GM23338 (cell line): Measurements from ENCODE around the gene KLK4. TPM values are rescaled to one million over a fixed set of nuclear protein-coding genes. Genes with fewer than 3 reads are reported as not detected.

Experiments used
- ATAC-seq: fragments of 200-7000 bp; cut with Tn5 transposase; 3 replicates; pipeline ENCODE4 v1.9.1; 2020
- DNase-seq: peaks from one replicate; pipeline ENCODE4 v3.0.0-alpha.2; 2015; ENCODE audit warnings: low spot score
- H2AFZ ChIP-seq: fragments of 200-600 bp; sonication (generic); 2 replicates; pipeline ENCODE4 v1.8.0; 2016; ENCODE audit warnings: antibody characterized with exemption, mild to moderate bottlenecking, moderate library complexity
- H3F3A ChIP-seq: fragments of 200-600 bp; sonication (generic); replicated peaks from 2 replicates; pipeline ENCODE4 v1.8.0; 2017; ENCODE audit warnings: antibody characterized with exemption, mixed run types, low read depth
- H3K27ac ChIP-seq: fragments of 200-600 bp; sonication (generic); 2 replicates; pipeline ENCODE4 v1.6.1; 2016; ENCODE audit warnings: low read depth
- H3K27me3 ChIP-seq: fragments of 200-600 bp; sonication (generic); 2 replicates; pipeline ENCODE4 v1.8.0; 2016; ENCODE audit warnings: mild to moderate bottlenecking, mixed run types, moderate library complexity; ENCODE audit not compliant: insufficient read depth
- H3K36me3 ChIP-seq: fragments of 200-600 bp; sonication (generic); 2 replicates; pipeline ENCODE4 v1.8.0; 2016; ENCODE audit warnings: mild to moderate bottlenecking; ENCODE audit not compliant: insufficient read depth
- H3K4me1 ChIP-seq: fragments of 200-600 bp; sonication (generic); 2 replicates; pipeline ENCODE4 v1.8.0; 2016; ENCODE audit warnings: mild to moderate bottlenecking, moderate library complexity; ENCODE audit not compliant: insufficient read depth
- H3K4me2 ChIP-seq: fragments of 200-600 bp; sonication (generic); 2 replicates; pipeline ENCODE4 v1.7.1; 2017; ENCODE audit warnings: mixed run types
- H3K4me3 ChIP-seq: fragments of 200-600 bp; sonication (generic); 2 replicates; pipeline ENCODE4 v1.6.1; 2016; ENCODE audit warnings: mixed run types
- H3K79me2 ChIP-seq: fragments of 200-600 bp; sonication (generic); replicated peaks from 2 replicates; pipeline ENCODE4 v1.8.0; 2017; ENCODE audit warnings: mild to moderate bottlenecking; ENCODE audit not compliant: insufficient read depth
- H3K9me2 ChIP-seq: fragments of 200-600 bp; sonication (generic); 2 replicates; pipeline ENCODE4 v1.8.0; 2017; ENCODE audit not compliant: insufficient read depth
- H4K20me1 ChIP-seq: fragments of 200-600 bp; sonication (generic); replicated peaks from 2 replicates; pipeline ENCODE4 v1.8.0; 2017; ENCODE audit warnings: mild to moderate bottlenecking; ENCODE audit not compliant: insufficient read depth
- H3K27ac Mint-ChIP-seq: 2 replicates; pipeline ENCODE4 v1.8.0; 2020; ENCODE audit warnings: inconsistent platforms, mild to moderate bottlenecking, moderate library complexity, mixed read lengths
- H3K27me3 Mint-ChIP-seq: 3 replicates; pipeline ENCODE4 v1.8.0; 2022; ENCODE audit warnings: low read depth, mild to moderate bottlenecking, moderate library complexity, mixed read lengths, inconsistent platforms; ENCODE audit not compliant: insufficient read depth, poor library complexity
- H3K36me3 Mint-ChIP-seq: 3 replicates; pipeline ENCODE4 v1.8.0; 2021; ENCODE audit warnings: low read depth, mild to moderate bottlenecking, inconsistent platforms, moderate library complexity, mixed read lengths
- H3K4me1 Mint-ChIP-seq: 3 replicates; pipeline ENCODE4 v1.8.0; 2020; ENCODE audit warnings: mild to moderate bottlenecking, inconsistent platforms, mixed read lengths
- H3K4me3 Mint-ChIP-seq: 3 replicates; pipeline ENCODE4 v1.8.0; 2021; ENCODE audit warnings: moderate library complexity, mild to moderate bottlenecking, inconsistent platforms, mixed read lengths
- H3K9me3 Mint-ChIP-seq: 3 replicates; pipeline ENCODE4 v1.8.0; 2020; ENCODE audit warnings: moderate library complexity, mild to moderate bottlenecking, inconsistent platforms, mixed read lengths
- CTCF ChIP-seq, 2 experiments: fragments of 200-600 bp in 1 of 2; sonication (generic) in 1 of 2; conservative IDR thresholded peaks; 2 replicates each; pipeline versions ENCODE4 v1.5.1 to v1.6.1; 2016 to 2017; ENCODE audit warnings: antibody characterized with exemption in 2 of 2, low read depth in 2 of 2, mild to moderate bottlenecking in 2 of 2, moderate library complexity in 1 of 2
- EZH2phosphoT487 ChIP-seq: fragments of 200-600 bp; sonication (generic); IDR thresholded peaks from one replicate; pipeline ENCODE4 v1.8.1; 2018; ENCODE audit warnings: antibody characterized with exemption; ENCODE audit not compliant: unreplicated experiment
- POLR2AphosphoS5 ChIP-seq: IDR thresholded peaks from 2 replicates; pipeline ENCODE4 v1.6.1; 2016; ENCODE audit warnings: antibody characterized with exemption, low read depth
- REST ChIP-seq: IDR thresholded peaks from one replicate; pipeline ENCODE4 v1.6.1; 2018; ENCODE audit warnings: antibody characterized with exemption; ENCODE audit not compliant: unreplicated experiment
- STAT1 ChIP-seq: IDR thresholded peaks from one replicate; pipeline ENCODE4 v1.6.1; 2016; ENCODE audit warnings: antibody characterized with exemption; ENCODE audit not compliant: unreplicated experiment
- ZNF462 ChIP-seq: fragments of 250-450 bp; sonication (Bioruptor Pico); IDR thresholded peaks from 2 replicates; pipeline ENCODE4 v1.5.0; 2020; ENCODE audit warnings: mild to moderate bottlenecking, moderate library complexity
- polyA plus RNA-seq: library from polyadenylated mRNA; unstranded; fragments of >200 nt; fragmentation: Nextera tagmentation; extraction: Ambion mirVana; gene quantifications from 2 replicates; pipeline ENCODE4 v1.2.1, GENCODE V29; 2016
- total RNA-seq: library from RNA; depleted of rRNA; stranded (reverse); fragments of >200 nt; shearing (Covaris generic); gene quantifications from 2 replicates; pipeline ENCODE4 v1.2.3, GENCODE V29; 2014
- TF ChIP-seq, protein P1 (sequence below): IDR thresholded peaks from 2 replicates; pipeline ENCODE4 v1.6.1; 2016; ENCODE audit warnings: antibody characterized with exemption

KLK4 gene
- total and polyA plus RNA-seq, 2 experiments from 2014 or later: 0.76 to 1.8 TPM

GRCh38 chr19:50939596-50939995, 28.4 kb upstream of the KLK4 start:
- H3K4me2 ChIP-seq: no peak overlapping the region
- no peaks in the 10 kb centered on the region for H3K79me2 ChIP-seq
- H2AFZ ChIP-seq: no peak overlapping the region
- H3K4me3 ChIP-seq: no peak overlapping the region
- no peaks in the 10 kb centered on the region for H3F3A ChIP-seq
- TF ChIP-seq STAT1 (no peak), EZH2phosphoT487 (no peak), POLR2AphosphoS5 (no peak), REST (no peak), CTCF (conservative IDR thresholded peaks at IDR 0.05; ENCODE audit: low read depth in 2 of 2) (no peak), ZNF462 (no peak)
- TF ChIP-seq, protein P1, sequence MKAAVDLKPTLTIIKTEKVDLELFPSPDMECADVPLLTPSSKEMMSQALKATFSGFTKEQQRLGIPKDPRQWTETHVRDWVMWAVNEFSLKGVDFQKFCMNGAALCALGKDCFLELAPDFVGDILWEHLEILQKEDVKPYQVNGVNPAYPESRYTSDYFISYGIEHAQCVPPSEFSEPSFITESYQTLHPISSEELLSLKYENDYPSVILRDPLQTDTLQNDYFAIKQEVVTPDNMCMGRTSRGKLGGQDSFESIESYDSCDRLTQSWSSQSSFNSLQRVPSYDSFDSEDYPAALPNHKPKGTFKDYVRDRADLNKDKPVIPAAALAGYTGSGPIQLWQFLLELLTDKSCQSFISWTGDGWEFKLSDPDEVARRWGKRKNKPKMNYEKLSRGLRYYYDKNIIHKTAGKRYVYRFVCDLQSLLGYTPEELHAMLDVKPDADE: no peak
- no peaks in the 10 kb centered on the region for H3K36me3 ChIP-seq
- DNase-seq (no peak), ATAC-seq (no peak)
- Mint-ChIP-seq H3K4me3 (no peak overlapping the region), H3K27me3 (peaks cover 8% of the 10 kb centered on the region), H3K36me3 (peaks cover 3% of the 10 kb centered on the region; the same call in 2 of the 3 replicates), H3K27ac (no peak overlapping the region), H3K4me1 (no peaks in the 10 kb centered on the region), H3K9me3 (peaks cover 36% of the 10 kb centered on the region)
- no peaks in the 10 kb centered on the region for H3K27me3 ChIP-seq
- no peaks in the 10 kb centered on the region for H4K20me1 ChIP-seq
- H3K27ac ChIP-seq: no peak overlapping the region
- no peaks in the 10 kb centered on the region for H3K4me1 ChIP-seq
- 0 out of 2 replicates have a peak, but pooled peaks cover 4% of the 10 kb centered on the region for H3K9me2 ChIP-seq
